GM19240 (cell line): Measurements from ENCODE around the gene ORM2.
A peak's percentile ranks its signal among the peaks of the same experiment; 100 is the strongest.
"Not testable (repeated sequence)": the region's sequence is repeated elsewhere in the genome, so short reads cannot be mapped to it uniquely, and the experiment has no call there.

Experiments used
- DNase-seq: peaks from one replicate; pipeline ENCODE4 v3.0.0; 2011; ENCODE audit warnings: low spot score; ENCODE audit not compliant: insufficient read length

The ORM2 gene

GRCh38 chr9:114329625-114330022, at the start of gene ORM2:
Gene ORM2 (plus strand): TSS chr9:114329869. CDS start chr9:114329905, 36 bp downstream.
- DNase-seq: not testable (repeated sequence)

- no peak for DNase-seq
These were observed 48.8 kb upstream of the ORM2 start for GRCh38 chr9:114280636-114281472.

DNA sequence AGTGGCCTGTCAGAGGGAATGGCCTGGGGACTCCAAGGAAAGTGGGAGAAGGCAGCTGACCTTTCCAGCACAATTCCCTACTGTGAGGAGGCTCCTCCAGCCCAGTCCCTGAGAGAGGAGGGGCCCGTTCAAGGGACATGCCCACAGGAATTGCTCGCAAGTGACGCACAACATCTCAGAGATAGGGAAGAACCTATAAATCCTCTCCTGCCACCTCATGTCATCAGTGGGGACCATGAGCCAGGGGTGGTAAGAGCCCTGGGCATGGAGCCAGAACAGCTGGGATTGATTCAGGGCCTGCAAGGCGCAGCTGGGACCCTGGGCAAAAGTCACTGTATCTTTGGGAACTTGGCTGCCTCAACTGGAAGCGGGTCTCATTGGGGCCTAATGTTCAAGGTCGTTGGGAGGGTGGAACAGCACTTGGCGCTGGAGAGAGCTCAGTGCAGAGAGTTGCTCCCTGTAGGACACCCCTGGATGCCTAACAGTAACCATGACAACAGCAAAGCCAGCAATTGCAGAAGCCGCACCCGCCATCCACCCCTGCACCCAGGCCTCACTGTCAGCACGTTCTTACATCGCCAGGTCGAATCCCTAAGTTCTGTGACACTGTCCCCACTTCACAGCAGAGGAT, 48.1 kb upstream of the ORM2 start:
- no peak for DNase-seq

DNA sequence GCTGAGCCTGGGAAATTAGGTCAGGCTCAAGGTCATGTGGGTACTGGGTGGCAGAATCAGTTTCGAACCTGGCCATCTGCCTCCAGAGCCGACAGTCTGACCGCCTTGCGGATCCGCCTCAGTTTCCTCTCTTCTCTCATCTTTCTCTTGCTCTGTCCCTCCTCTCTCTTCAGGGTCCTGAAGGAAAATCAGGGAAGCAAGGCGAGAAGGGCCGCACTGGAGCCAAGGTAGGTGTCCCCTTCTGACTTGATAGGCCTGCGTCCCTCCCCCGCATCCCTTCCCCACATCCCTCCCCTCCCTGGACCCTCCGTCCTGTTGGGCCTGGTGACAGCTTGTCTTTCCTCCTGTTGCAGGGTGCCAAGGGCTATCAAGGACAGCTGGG, 47.6 kb upstream of the ORM2 start:
- no peak for DNase-seq

DNA sequence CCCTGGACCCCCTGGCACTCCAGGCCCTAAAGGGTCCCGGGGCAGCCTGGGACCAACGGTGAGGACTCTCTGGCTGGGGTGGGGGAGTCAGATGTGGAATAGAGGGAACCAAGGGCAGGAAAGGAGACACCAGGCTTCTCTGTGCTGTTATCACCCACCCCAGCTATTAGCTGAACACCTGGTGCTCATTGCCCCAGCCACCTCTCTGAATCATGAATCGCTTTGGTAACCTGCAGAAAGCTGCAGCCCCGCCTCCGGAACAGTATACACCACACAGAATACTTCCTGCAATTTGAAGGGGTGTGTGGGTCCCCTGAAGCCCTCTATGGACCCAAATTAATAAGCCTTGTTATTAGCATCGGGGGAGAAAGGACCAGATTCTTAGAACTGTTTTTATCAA, 47.2 kb upstream of the ORM2 start:
- no peak for DNase-seq

GRCh38 chr9:114282926-114283325, 46.7 kb upstream of the ORM2 start:
- DNase-seq: no peak

GRCh38 chr9:114283551-114284111, 46.0 kb upstream of the ORM2 start:
- no peak for DNase-seq

DNA sequence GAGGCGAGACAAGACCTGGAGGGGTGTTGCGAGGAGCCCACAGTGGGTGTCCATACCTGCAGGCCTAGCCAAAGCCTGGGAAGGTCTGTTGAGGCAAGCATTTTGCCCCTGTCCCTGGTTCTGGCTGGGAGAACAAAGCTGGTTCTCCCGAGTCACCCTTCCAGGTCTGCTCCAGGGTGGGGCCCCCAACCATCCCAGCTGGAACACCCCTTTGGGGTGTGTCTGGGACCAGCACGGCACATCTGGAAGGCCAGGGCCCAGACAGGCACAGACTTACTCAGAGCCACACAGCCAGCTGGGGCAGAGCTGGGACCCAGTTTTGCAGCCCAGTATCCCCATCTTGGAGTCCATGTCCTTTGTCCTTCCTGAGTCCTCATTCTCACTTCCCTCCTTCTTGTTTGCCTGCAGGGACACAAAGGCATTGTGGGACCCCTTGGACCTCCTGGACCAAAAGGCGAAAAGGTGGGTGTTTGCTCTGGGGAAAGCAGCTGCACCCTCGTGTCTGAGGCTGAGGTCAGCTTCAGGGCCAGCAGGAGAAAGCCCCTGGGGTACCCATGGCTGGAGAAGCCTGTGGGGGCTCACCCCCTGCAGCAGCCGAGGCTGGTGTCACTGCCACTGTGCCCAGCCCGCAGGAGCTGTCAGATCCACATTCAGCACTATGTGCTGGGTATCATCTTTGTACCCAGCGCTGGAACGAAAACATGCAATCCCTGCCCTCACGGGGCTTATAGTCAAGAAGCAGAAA, 45.2 kb upstream of the ORM2 start:
- no peak for DNase-seq

- no peak for DNase-seq
These were observed 44.4 kb upstream of the ORM2 start for GRCh38 chr9:114285166-114285867.

- no peak for DNase-seq
These were observed 43.5 kb upstream of the ORM2 start for GRCh38 chr9:114286146-114286679.

GRCh38 chr9:114287001-114287762, 42.5 kb upstream of the ORM2 start:
- DNase-seq: no peak

DNA sequence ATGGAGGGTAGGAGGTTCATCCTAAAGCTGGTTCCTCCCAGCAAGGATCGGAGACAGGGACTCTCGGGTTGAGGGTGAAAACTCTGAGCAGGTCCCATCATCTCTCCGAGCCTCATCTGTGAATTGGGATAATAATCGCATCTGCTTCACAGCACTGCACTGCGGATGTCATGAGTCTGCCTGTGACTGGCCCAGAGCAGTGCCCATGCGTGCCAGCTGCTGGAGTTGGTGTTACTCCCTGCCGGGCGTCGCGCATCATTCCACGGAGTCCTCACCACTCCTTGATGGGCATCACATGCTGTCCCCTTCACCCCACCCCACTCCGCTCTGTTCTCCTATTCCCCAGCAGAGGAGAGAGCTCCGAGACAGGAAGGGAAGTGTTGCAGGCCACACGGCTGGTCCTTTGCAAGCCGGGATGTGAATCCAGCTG, 41.9 kb upstream of the ORM2 start:
- DNase-seq: no peak

DNA sequence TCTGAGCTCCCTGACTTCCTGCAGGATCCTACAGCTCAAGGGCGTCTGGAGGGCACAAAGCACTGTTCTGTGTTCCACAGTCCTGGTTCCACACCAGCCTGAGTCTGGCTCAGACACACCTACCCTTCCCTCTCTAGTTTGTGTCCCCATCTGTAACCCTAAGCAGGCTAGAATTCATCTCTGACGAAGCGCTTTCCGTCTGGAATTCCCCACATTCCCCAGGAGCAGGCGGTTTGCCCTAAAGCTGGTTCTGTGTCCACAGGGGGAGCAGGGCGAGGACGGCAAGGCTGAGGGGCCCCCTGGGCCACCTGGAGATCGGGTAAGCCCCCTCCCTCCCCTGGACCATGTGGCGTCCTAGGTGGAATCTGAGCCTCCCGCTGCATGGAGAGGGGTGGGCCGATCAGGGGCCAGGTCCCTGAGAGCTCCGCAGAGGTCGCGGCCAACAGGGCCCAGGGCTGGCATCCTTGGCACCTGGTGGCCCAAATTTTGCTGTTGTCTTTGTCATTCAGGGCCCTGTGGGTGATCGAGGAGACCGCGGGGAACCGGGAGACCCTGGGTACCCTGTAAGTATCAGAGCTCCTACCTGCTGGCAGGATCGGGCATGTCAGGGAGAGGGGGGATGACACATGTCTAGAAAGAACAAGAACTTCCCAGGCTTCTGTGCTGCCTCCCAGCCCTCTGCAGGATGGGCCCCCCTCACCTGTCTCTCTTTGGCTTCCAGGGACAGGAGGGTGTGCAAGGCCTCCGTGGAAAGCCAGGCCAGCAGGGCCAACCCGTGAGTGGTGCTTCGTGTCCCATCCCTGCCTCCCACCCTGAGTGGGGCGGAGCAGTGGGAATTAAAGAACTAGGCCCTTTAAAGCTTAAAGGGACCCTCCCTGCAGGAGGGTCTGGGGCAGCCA, 41.2 kb upstream of the ORM2 start:
- DNase-seq: no peak

DNA sequence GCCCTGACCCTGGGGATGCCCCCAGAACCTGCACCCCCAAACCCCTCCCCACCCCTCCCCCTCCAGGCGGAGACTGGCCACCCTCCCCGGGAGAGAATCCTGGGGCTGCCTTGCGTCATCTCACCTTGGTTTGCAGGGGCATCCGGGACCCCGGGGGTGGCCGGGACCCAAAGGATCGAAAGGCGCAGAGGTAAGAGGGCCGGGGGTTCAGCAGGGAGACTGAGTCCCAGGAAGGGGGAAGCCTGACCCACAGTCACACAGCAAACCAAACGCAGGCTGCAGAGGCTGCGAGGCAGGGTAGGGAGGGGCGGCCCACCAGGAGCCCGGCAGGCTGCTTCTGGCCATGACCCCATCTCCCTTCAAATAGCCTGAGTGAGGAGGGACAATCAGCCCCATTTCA, 40.6 kb upstream of the ORM2 start:
- no peak for DNase-seq

DNA sequence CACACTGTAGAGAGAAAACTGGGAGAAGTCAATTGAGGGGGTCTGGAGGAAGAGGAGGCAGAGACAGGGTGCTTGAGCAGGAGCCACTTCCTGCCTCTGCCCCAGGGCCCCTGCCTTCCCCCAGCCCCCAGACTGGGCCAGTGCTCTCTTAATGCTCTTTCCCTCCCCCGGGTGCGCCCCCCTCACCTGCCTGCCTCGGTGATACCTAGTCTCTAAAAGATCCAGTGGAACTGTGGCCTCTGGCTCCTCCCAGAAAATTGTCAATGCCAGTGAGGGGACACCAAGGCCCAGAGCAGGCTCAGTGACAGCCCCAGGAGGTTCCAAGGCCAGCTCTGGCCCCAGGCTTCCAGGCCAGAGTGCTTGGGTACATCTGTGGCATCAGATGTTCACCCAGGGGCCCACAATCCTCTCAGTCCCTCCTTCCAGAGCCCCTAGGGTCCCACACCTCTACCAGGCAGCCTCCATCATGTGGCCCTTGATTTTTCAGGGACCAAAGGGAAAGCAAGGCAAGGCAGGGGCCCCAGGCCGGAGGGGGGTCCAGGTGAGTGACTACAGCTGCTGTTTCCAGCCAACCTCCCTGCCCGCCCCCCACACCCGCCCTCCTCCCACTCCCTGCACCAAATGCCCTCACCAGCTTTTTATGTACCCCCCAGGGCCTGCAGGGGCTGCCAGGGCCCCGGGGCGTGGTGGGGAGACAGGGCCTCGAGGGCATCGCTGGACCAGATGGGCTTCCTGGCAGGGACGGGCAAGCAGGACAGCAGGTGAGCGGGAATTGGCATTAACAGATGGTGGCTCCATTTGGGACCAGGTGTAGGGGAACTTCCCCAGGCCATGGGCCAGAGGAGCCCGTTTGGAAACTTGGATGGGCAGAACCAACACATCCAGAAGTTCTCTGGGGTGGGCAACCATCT, 39.8 kb upstream of the ORM2 start:
- no peak for DNase-seq

GRCh38 chr9:114290561-114290986, 39.1 kb upstream of the ORM2 start:
- no peak for DNase-seq

DNA sequence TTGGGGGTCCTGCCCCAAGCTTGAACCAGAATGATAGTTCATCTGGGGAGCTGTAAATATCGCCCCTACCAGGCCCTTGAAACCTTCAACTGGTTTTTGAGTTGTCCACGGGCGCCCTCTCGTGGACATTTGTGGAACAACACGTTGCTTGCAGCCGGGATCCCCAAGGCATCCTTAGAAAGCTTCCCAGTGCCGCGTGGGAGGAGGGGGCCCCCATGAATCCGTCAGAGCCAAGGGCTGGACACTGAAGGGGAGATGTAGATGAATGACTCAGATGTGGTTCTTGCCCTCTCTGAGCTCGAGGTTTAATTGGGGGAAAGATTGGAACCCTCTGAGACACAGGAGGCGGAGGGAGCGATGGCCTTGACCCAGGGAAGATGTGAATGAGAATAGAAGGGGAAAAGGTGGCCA, 38.6 kb upstream of the ORM2 start:
- DNase-seq: peak; percentile 30
